ENCODE results near the gene SF1.
A peak's percentile ranks its signal among the peaks of the same experiment; 100 is the strongest.

Gene SF1

DNA sequence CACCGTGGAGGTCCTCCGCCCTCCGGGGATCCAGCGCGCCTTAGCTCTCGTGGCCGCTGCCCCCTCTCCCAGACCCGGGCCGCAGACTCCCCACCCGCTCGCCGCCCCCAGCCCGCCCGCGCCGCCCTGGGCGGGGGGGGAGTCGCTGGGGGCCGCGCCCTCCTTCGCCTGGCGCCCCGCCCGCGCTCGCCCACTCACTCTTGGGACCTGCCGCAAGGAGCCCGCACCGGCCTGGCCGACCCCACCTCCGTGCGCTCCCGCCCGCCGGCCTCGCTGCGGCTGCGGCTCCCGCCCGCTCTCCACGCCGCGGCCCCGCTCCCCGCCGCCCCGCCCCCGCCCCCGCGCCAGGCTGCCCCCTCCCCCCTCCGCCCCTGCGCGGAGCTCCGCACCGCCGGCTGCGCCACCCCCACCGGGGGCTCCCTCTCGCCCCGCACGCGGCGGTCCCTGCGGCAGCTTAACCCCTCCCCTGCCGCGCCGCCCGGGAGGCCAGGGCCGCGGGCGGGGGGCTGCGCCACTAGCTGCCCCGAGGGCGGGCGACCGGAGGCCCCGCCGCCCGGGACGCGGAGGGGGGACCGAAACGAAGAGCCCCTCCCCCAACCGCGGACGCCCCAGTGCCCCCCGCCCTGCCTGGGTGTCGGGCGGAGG lies 33.7 kb downstream of the SF1 start:
- no peak overlapping the region for H3K14ac ChIP-seq (ENCODE audit: low read length)
- H3K4me2 ChIP-seq (ENCODE audit: insufficient read depth, low read length, poor library complexity, severe bottlenecking): peak overlapping the region; percentile 99
- H2BK12ac ChIP-seq (ENCODE audit: low read length): no peak overlapping the region
- no CpG with 5 or more reads among the region's 89 CpGs for WGBS, 2 donors (ENCODE audit: extremely low coverage in 2 of 2, insufficient read length in 2 of 2, insufficient replicate concordance in 1 of 2)
- H4K91ac ChIP-seq (ENCODE audit: low read depth, low read length, poor library complexity): no peak overlapping the region
- peak overlapping the region; percentile 41 to 73 for H3K4me3 ChIP-seq (ENCODE audit: low read length in 2 of 2)
- peak overlapping the region; percentile 93 for H3K23ac ChIP-seq (ENCODE audit: low read depth, low read length, poor library complexity)
- peaks cover 24 to 25% of the 10 kb centered on the region in 2 donors for H3K4me1 ChIP-seq (ENCODE audit: control insufficient read depth in 2 of 2, insufficient read depth in 1 of 2, low read depth in 1 of 2, low read length in 2 of 2)
- no peak overlapping the region for H2BK120ac ChIP-seq (ENCODE audit: low read depth, low read length)
- peak overlapping the region; percentile 89 for H2BK15ac ChIP-seq (ENCODE audit: low read length)
- peak overlapping the region; percentile 89 for H2AFZ ChIP-seq (ENCODE audit: low read length)
- no peak overlapping the region for H4K8ac ChIP-seq (ENCODE audit: low read depth, low read length)
- H2BK5ac ChIP-seq (ENCODE audit: low read length): peak overlapping the region; percentile 95
- H3K36me3 ChIP-seq (replicated peaks in 1 of 2; ENCODE audit: control insufficient read depth in 2 of 2, insufficient read depth in 2 of 2, low read length in 2 of 2): no peaks in the 10 kb centered on the region
- peaks cover 30 to 54% (median 53%) of the 10 kb centered on the region in 3 experiments for H3K27me3 ChIP-seq (ENCODE audit: control insufficient read depth in 3 of 3, insufficient read depth in 3 of 3, low read depth in 1 of 3, low read length in 3 of 3)
- peaks cover 0 to 8% of the 10 kb centered on the region in 2 donors for H3K9me3 ChIP-seq (replicated peaks in 1 of 2; ENCODE audit: control insufficient read depth in 2 of 2, insufficient read depth in 1 of 2, low read depth in 1 of 2, low read length in 2 of 2)
- H3K27ac ChIP-seq (replicated peaks; ENCODE audit: low read length): no peak overlapping the region
- peak overlapping the region; percentile 93 for H2AK5ac ChIP-seq (ENCODE audit: low read depth, low read length)
- peak overlapping the region; percentile 60 for H3K9ac ChIP-seq (ENCODE audit: low read depth, low read length, poor library complexity)
- DNase-seq (ENCODE audit: low spot score): no peak
- peak overlapping the region; percentile 81 for H3K18ac ChIP-seq (ENCODE audit: low read length)
- no peak overlapping the region for H3K4ac ChIP-seq (ENCODE audit: low read length)
- peaks cover 5% of the 10 kb centered on the region for H3K79me1 ChIP-seq (ENCODE audit: low read depth, low read length)

GRCh38 chr11:64743591-64744543 lies 34.5 kb downstream of the SF1 start, which contains the start of gene RASGRP2:
Gene RASGRP2, minus strand, starts transcription at chr11:64744142. Its CDS starts 1,276 bp downstream, at chr11:64742866.
- Histone ChIP-seq H3K18ac (ENCODE audit: low read length) (peak within 1 kb of the TSS; percentile 90), H3K14ac (ENCODE audit: low read length) (peak within 1 kb of the TSS; percentile 47), H3K36me3 (replicated peaks in 1 of 2; ENCODE audit: control insufficient read depth in 2 of 2, insufficient read depth in 2 of 2, low read length in 2 of 2) (no peaks in the 10 kb centered on the region), H3K27me3 (ENCODE audit: control insufficient read depth in 3 of 3, insufficient read depth in 3 of 3, low read depth in 1 of 3, low read length in 3 of 3) (peaks cover 30 to 54% (median 53%) of the 10 kb centered on the region in 3 experiments), H2BK5ac (ENCODE audit: low read length) (peak within 1 kb of the TSS; percentile 95), H3K4ac (ENCODE audit: low read length) (peak within 1 kb of the TSS; percentile 38), H3K23ac (ENCODE audit: low read depth, low read length, poor library complexity) (peak within 1 kb of the TSS; percentile 80), H3K4me1 (ENCODE audit: control insufficient read depth in 2 of 2, insufficient read depth in 1 of 2, low read depth in 1 of 2, low read length in 2 of 2) (peaks cover 24 to 25% of the 10 kb centered on the region in 2 donors), H2BK120ac (ENCODE audit: low read depth, low read length) (no peak within 1 kb of the TSS), H4K8ac (ENCODE audit: low read depth, low read length) (no peak within 1 kb of the TSS), H2BK15ac (ENCODE audit: low read length) (peak within 1 kb of the TSS; percentile 89), H3K4me2 (ENCODE audit: insufficient read depth, low read length, poor library complexity, severe bottlenecking) (peak within 1 kb of the TSS; percentile 99), H3K27ac (replicated peaks; ENCODE audit: low read length) (no peak within 1 kb of the TSS), H2AFZ (ENCODE audit: low read length) (peak within 1 kb of the TSS; percentile 89), H3K79me1 (ENCODE audit: low read depth, low read length) (peaks cover 5% of the 10 kb centered on the region), H3K4me3 (ENCODE audit: low read length in 2 of 2) (peak within 1 kb of the TSS; percentile 41 to 73), H3K9ac (ENCODE audit: low read depth, low read length, poor library complexity) (peak within 1 kb of the TSS; percentile 60), H2BK12ac (ENCODE audit: low read length) (peak within 1 kb of the TSS; percentile 99), H3K9me3 (replicated peaks in 1 of 2; ENCODE audit: control insufficient read depth in 2 of 2, insufficient read depth in 1 of 2, low read depth in 1 of 2, low read length in 2 of 2) (peaks cover 0 to 8% of the 10 kb centered on the region in 2 donors), H4K91ac (ENCODE audit: low read depth, low read length, poor library complexity) (no peak within 1 kb of the TSS), H2AK5ac (ENCODE audit: low read depth, low read length) (peak within 1 kb of the TSS; percentile 93)
- WGBS, 2 donors (ENCODE audit: extremely low coverage in 2 of 2, insufficient read length in 2 of 2, insufficient replicate concordance in 1 of 2): no CpG with 5 or more reads among the region's 57 CpGs
- DNase-seq (ENCODE audit: low spot score): no peak

DNA sequence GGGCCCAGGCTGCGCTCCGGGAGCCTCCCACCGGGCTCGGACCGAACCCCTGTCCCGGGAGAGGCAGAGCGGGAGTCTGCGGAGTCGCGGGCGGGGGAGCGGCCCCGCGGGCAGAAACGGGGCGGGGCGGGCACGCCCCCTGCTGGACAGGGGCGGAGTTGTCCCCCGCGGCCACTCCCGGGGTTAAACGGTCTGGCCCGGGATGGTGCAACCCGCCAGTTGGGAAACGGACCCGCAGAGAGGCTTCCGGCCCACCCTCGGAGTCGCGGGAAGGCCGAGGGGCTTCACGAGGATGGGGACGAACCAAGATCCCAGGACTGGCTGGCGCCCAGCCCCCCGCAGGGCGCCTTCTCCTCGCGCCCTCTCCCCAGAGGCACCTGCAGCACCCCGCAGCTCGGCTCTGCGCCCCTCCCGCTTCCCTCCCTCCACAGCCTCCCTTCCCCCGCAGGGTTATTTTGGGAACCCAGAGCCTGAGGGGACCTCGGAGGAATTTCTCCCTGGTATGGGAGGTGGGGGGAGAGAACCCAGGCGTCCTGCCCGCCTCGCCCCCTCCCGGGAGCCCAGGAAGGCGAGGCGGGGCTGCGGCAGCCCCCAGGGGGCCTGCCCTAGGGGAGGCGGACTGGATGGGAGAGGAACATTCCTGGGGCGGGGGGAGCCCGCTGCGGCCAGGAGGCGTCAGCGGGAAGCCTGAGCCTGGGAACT lies 35.3 kb downstream of the SF1 start:
- Histone ChIP-seq H3K36me3 (replicated peaks in 1 of 2; ENCODE audit: control insufficient read depth in 2 of 2, insufficient read depth in 2 of 2, low read length in 2 of 2) (no peaks in the 10 kb centered on the region), H3K18ac (ENCODE audit: low read length) (peak overlapping the region; percentile 96), H2AK5ac (ENCODE audit: low read depth, low read length) (peak overlapping the region; percentile 93), H2BK5ac (ENCODE audit: low read length) (peak overlapping the region; percentile 95), H3K4me3 (ENCODE audit: low read length in 2 of 2) (peak overlapping the region; percentile 40 to 67), H3K27ac (replicated peaks; ENCODE audit: low read length) (no peak overlapping the region), H3K9me3 (replicated peaks in 1 of 2; ENCODE audit: control insufficient read depth in 2 of 2, insufficient read depth in 1 of 2, low read depth in 1 of 2, low read length in 2 of 2) (peaks cover 0 to 8% of the 10 kb centered on the region in 2 donors), H4K8ac (ENCODE audit: low read depth, low read length) (no peak overlapping the region), H3K27me3 (ENCODE audit: control insufficient read depth in 3 of 3, insufficient read depth in 3 of 3, low read depth in 1 of 3, low read length in 3 of 3) (peaks cover 30 to 54% (median 53%) of the 10 kb centered on the region in 3 experiments), H2BK15ac (ENCODE audit: low read length) (peak overlapping the region; percentile 21), H4K91ac (ENCODE audit: low read depth, low read length, poor library complexity) (no peak overlapping the region), H2AFZ (ENCODE audit: low read length) (peak overlapping the region; percentile 84), H3K14ac (ENCODE audit: low read length) (no peak overlapping the region), H3K4me2 (ENCODE audit: insufficient read depth, low read length, poor library complexity, severe bottlenecking) (peak overlapping the region; percentile 43), H3K4ac (ENCODE audit: low read length) (no peak overlapping the region), H3K4me1 (ENCODE audit: control insufficient read depth in 2 of 2, insufficient read depth in 1 of 2, low read depth in 1 of 2, low read length in 2 of 2) (peaks cover 24 to 25% of the 10 kb centered on the region in 2 donors), H3K9ac (ENCODE audit: low read depth, low read length, poor library complexity) (peak overlapping the region; percentile 34), H3K23ac (ENCODE audit: low read depth, low read length, poor library complexity) (peak overlapping the region; percentile 80), H2BK120ac (ENCODE audit: low read depth, low read length) (no peak overlapping the region), H2BK12ac (ENCODE audit: low read length) (no peak overlapping the region), H3K79me1 (ENCODE audit: low read depth, low read length) (peaks cover 5% of the 10 kb centered on the region)
- no peak for DNase-seq (ENCODE audit: low spot score)
- no CpG with 5 or more reads among the region's 58 CpGs for WGBS, 2 donors (ENCODE audit: extremely low coverage in 2 of 2, insufficient read length in 2 of 2, insufficient replicate concordance in 1 of 2)
